Heart left ventricle (tissue), 13 donors: ENCODE results near the gene NPY1R.

Experiments used
- POLR2A ChIP-seq, 2 donors: fragments of 450-650 bp; IDR thresholded peaks; one replicate each; pipeline ENCODE4 v1.6.1; 2017; ENCODE audit warnings: antibody characterized with exemption in 2 of 2, mild to moderate bottlenecking in 2 of 2, moderate library complexity in 2 of 2
- TF ChIP-seq, protein P1 (sequence below), 12 donors: fragments of 200-600 bp; sonication (generic) in 4 of 12; IDR thresholded peaks; one replicate each; pipeline versions ENCODE4 v1.5.0 to v1.8.0; 2018 to 2022; ENCODE audit warnings: antibody characterized with exemption in 12 of 12, mild to moderate bottlenecking in 5 of 12
- donor health status: ischemic (EF 13 %, LVEDD 7.1; RV severe dilation, severe dysfunction).
- donor health status: DM: no; HTN: yes; CAD: no.
- donor health status: DM: no; HTN: no; CAD: no.
- donor health status: ischemic (EF 25% LVEDD 6.9; RV normal size, moderate dysfunction).
- donor health status: ischemic (EF 25% LVEDD 5.7; RV mildly dilated, moderate dysfunction).
- donor health status: ischemic (EF 35%, LVEDD 5.7; RV mildly dilated, moderate dysfunction).
- donor health status: nonischemic (EF 11% LVEDD 7.7; RV severe dilation, severe dysfunction).
- donor health status: DM: yes; HTN: yes; CAD: no.
- donor health status: PGD.
- donor health status: ischemic (EF 29% LVEDD 5.4; RV normal size, mild dysfunction).
- donor health status: nonischemic (EF 23%, LVEDD 6.1; RV moderate dilation, normal function).

DNA sequence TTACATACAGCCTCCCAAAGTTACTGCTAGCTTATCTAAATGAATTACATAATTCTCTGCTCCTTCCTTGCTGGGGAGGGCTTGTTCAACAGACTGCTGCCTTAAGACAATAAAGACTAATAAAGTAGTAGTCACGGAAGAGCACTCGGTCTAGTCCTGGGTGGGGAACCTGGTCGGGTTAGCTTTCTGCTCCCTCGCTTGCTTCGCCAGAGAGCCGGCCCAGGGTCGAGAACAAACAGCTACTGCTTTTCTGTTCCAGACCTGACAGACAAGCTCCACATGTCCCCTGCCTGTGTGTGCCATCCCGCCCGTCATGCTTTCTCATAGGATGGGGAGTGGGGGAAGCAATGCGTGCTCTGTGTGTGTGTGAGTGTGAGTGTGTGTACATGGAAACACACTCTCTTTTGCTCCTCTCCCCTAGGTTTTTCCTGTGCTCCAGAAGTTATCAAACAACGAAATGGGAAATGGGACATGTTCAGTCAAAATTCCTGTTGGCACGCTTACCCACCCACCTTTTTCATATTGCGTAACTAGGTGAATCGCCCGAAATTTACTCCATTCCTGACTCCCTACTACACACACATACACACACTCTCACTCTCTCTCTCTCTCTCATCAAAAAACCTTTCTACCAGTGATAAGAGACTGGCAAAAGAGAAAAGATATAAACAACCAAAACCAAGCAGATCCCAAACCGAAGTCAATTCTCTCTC, 1.3 kb downstream of the NPY1R start:
- TF ChIP-seq, protein P1, sequence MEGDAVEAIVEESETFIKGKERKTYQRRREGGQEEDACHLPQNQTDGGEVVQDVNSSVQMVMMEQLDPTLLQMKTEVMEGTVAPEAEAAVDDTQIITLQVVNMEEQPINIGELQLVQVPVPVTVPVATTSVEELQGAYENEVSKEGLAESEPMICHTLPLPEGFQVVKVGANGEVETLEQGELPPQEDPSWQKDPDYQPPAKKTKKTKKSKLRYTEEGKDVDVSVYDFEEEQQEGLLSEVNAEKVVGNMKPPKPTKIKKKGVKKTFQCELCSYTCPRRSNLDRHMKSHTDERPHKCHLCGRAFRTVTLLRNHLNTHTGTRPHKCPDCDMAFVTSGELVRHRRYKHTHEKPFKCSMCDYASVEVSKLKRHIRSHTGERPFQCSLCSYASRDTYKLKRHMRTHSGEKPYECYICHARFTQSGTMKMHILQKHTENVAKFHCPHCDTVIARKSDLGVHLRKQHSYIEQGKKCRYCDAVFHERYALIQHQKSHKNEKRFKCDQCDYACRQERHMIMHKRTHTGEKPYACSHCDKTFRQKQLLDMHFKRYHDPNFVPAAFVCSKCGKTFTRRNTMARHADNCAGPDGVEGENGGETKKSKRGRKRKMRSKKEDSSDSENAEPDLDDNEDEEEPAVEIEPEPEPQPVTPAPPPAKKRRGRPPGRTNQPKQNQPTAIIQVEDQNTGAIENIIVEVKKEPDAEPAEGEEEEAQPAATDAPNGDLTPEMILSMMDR (IDR thresholded peaks at IDR 0.05) = no peak
- TF ChIP-seq POLR2A (IDR thresholded peaks at IDR 0.05) = no peak
